WTC11 (cell line): Measurements from ENCODE around the gene HS6ST1. TPM values are rescaled to one million over a fixed set of nuclear protein-coding genes. Genes with fewer than 3 reads are reported as not detected.

Experiments used
- ATAC-seq: fragments of 200-7000 bp; cut with Tn5 transposase; 2 replicates; pipeline ENCODE4 v1.10.0; 2021; ENCODE audit warnings: mild to moderate bottlenecking, moderate library complexity
- CTCF ChIA-PET: fragments of 300-600 bp; sonication (Branson Sonifier 250); formaldehyde crosslinking; loops from one replicate; lab custom pipeline; 2021; ENCODE audit warnings: antibody characterized with exemption; lab: Charles Lee
- POLR2A ChIA-PET: fragments of 350-600 bp; sonication (Branson Sonifier 250); formaldehyde crosslinking; loops from one replicate; lab custom pipeline; 2021; ENCODE audit warnings: antibody characterized with exemption; lab: Charles Lee
- DNase-seq: peaks from one replicate; pipeline ENCODE4 v3.0.0; 2021; ENCODE audit warnings: low spot score
- H3K27ac Mint-ChIP-seq: 2 replicates; pipeline ENCODE4 v1.8.0; 2021; ENCODE audit warnings: mixed read lengths
- H3K27me3 Mint-ChIP-seq: 2 replicates; pipeline ENCODE4 v1.8.0; 2021; ENCODE audit warnings: low read depth, mild to moderate bottlenecking, moderate library complexity, mixed read lengths
- H3K36me3 Mint-ChIP-seq: 2 replicates; pipeline ENCODE4 v1.8.0; 2021; ENCODE audit warnings: mixed read lengths
- H3K4me1 Mint-ChIP-seq: 2 replicates; pipeline ENCODE4 v1.8.0; 2022; ENCODE audit warnings: mixed read lengths
- H3K4me3 Mint-ChIP-seq: 2 replicates; pipeline ENCODE4 v1.8.0; 2021; ENCODE audit warnings: mild to moderate bottlenecking, moderate library complexity, mixed read lengths
- H3K9me3 Mint-ChIP-seq: 2 replicates; pipeline ENCODE4 v1.8.0; 2021; ENCODE audit warnings: mixed read lengths
- ARID4B ChIP-seq: sonication (generic); formaldehyde crosslinking; IDR thresholded peaks from 2 replicates; pipeline ENCODE4 v1.8.0; 2023; ENCODE audit warnings: missing genetic modification reagents, mild to moderate bottlenecking, borderline replicate concordance
- ATF1 ChIP-seq: sonication (generic); formaldehyde crosslinking; IDR thresholded peaks from 2 replicates; pipeline ENCODE4 v1.8.1; 2023; ENCODE audit warnings: mild to moderate bottlenecking, moderate library complexity, missing genetic modification reagents
- CBFB ChIP-seq: sonication (generic); formaldehyde crosslinking; IDR thresholded peaks from 2 replicates; pipeline ENCODE4 v1.8.1; 2022; ENCODE audit warnings: mild to moderate bottlenecking, low read depth, missing genetic modification reagents
- CREM ChIP-seq: sonication (generic); formaldehyde crosslinking; IDR thresholded peaks from 2 replicates; pipeline ENCODE4 v1.8.1; 2022; ENCODE audit warnings: mild to moderate bottlenecking, missing genetic modification reagents, moderate library complexity
- EMX1 ChIP-seq: fragments of 250-450 bp; sonication (Bioruptor Pico); IDR thresholded peaks from 2 replicates; pipeline ENCODE4 v1.8.0; 2021; ENCODE audit warnings: mild to moderate bottlenecking
- ESRRA ChIP-seq: sonication (generic); formaldehyde crosslinking; IDR thresholded peaks from 2 replicates; pipeline ENCODE4 v1.8.1; 2022; ENCODE audit warnings: mild to moderate bottlenecking, missing genetic modification reagents, borderline replicate concordance
- FOXJ3 ChIP-seq: sonication (generic); formaldehyde crosslinking; IDR thresholded peaks from 2 replicates; pipeline ENCODE4 v1.9.0; 2021; ENCODE audit warnings: missing genetic modification reagents, mild to moderate bottlenecking, borderline replicate concordance
- FOXP1 ChIP-seq: sonication (generic); formaldehyde crosslinking; IDR thresholded peaks from 2 replicates; pipeline ENCODE4 v1.8.0; 2022; ENCODE audit warnings: missing genetic modification reagents, mild to moderate bottlenecking, moderate library complexity, borderline replicate concordance
- FOXP4 ChIP-seq: sonication (generic); formaldehyde crosslinking; IDR thresholded peaks from 2 replicates; pipeline ENCODE4 v1.8.0; 2022; ENCODE audit warnings: mild to moderate bottlenecking, missing genetic modification reagents
- GTF2I ChIP-seq: fragments of 250-450 bp; sonication (Bioruptor Pico); conservative IDR thresholded peaks from 2 replicates; pipeline ENCODE4 v1.4.0; 2021; ENCODE audit warnings: mild to moderate bottlenecking
- MXD4 ChIP-seq: fragments of 250-450 bp; sonication (Bioruptor Pico); IDR thresholded peaks from 2 replicates; pipeline ENCODE4 v1.8.0; 2021; ENCODE audit warnings: mild to moderate bottlenecking, moderate library complexity, borderline replicate concordance
- MYBL2 ChIP-seq: sonication (generic); formaldehyde crosslinking; IDR thresholded peaks from 2 replicates; pipeline ENCODE4 v1.8.1; 2023; ENCODE audit warnings: mild to moderate bottlenecking, moderate library complexity, missing genetic modification reagents
- NFE2L1 ChIP-seq: sonication (generic); formaldehyde crosslinking; IDR thresholded peaks from 2 replicates; pipeline ENCODE4 v1.8.1; 2023; ENCODE audit warnings: missing genetic modification reagents
- NR3C1 ChIP-seq: sonication (generic); formaldehyde crosslinking; conservative IDR thresholded peaks from 2 replicates; pipeline ENCODE4 v1.8.1; 2023; ENCODE audit warnings: low read depth, mild to moderate bottlenecking, missing genetic modification reagents
- PREB ChIP-seq: sonication (generic); formaldehyde crosslinking; IDR thresholded peaks from 2 replicates; pipeline ENCODE4 v1.8.1; 2022; ENCODE audit warnings: mild to moderate bottlenecking, missing genetic modification reagents, moderate library complexity, borderline replicate concordance
- RELA ChIP-seq: sonication (generic); formaldehyde crosslinking; IDR thresholded peaks from 2 replicates; pipeline ENCODE4 v1.8.1; 2022; ENCODE audit warnings: missing genetic modification reagents, mild to moderate bottlenecking, borderline replicate concordance
- RORB ChIP-seq: fragments of 250-450 bp; sonication (Bioruptor Pico); IDR thresholded peaks from 2 replicates; pipeline ENCODE4 v1.9.0; 2021; ENCODE audit warnings: mild to moderate bottlenecking
- STAT6 ChIP-seq: sonication (generic); formaldehyde crosslinking; conservative IDR thresholded peaks from 2 replicates; pipeline ENCODE4 v1.8.1; 2023; ENCODE audit warnings: mild to moderate bottlenecking, low read depth, missing genetic modification reagents, moderate library complexity
- ZNF219 ChIP-seq: sonication (generic); formaldehyde crosslinking; IDR thresholded peaks from 2 replicates; pipeline ENCODE4 v1.8.0; 2023; ENCODE audit warnings: missing genetic modification reagents, mild to moderate bottlenecking, borderline replicate concordance
- ZNF232 ChIP-seq: sonication (generic); formaldehyde crosslinking; IDR thresholded peaks from 2 replicates; pipeline ENCODE4 v1.8.0; 2022; ENCODE audit warnings: mild to moderate bottlenecking, missing genetic modification reagents
- total RNA-seq: library from RNA; stranded (reverse); gene quantifications from 3 replicates; pipeline ENCODE4 v1.2.3, GENCODE V29; 2021
- TF ChIP-seq, protein P1 (sequence below): sonication (generic); formaldehyde crosslinking; IDR thresholded peaks from 2 replicates; pipeline ENCODE4 v1.8.0; 2022; ENCODE audit warnings: missing genetic modification reagents
- TF ChIP-seq, protein P2 (sequence below): sonication (generic); formaldehyde crosslinking; IDR thresholded peaks from 2 replicates; pipeline ENCODE4 v1.8.1; 2023; ENCODE audit warnings: mild to moderate bottlenecking, missing genetic modification reagents

HS6ST1 gene
- total RNA-seq, 1 experiment from 2014 or later, result 55.5 TPM

- ChIA-PET CTCF (no interaction called here), POLR2A (no interaction called here)
- TF ChIP-seq CREM (CRISPR knock-in tag), result no peak
- TF ChIP-seq NR3C1, result no peak
- no peak for TF ChIP-seq ZNF219 (CRISPR knock-in tag)
- TF ChIP-seq FOXJ3 (CRISPR knock-in tag), result no peak
- TF ChIP-seq MXD4 (CRISPR knock-in tag), result no peak
- TF ChIP-seq NFE2L1 (CRISPR knock-in tag), result no peak
- no peak for TF ChIP-seq RORB
- TF ChIP-seq ZNF232, result no peak
- TF ChIP-seq ATF1 (CRISPR knock-in tag), result no peak
- TF ChIP-seq RELA (CRISPR knock-in tag), result no peak
- no peak for TF ChIP-seq CBFB (CRISPR knock-in tag)
- no peak for TF ChIP-seq PREB
- no peak for TF ChIP-seq FOXP1
- no peak for TF ChIP-seq EMX1 (CRISPR knock-in tag)
- no peak for TF ChIP-seq ESRRA (CRISPR knock-in tag)
- no peak for TF ChIP-seq GTF2I (CRISPR knock-in tag)
- no peak for TF ChIP-seq ARID4B
- no peak for TF ChIP-seq MYBL2 (CRISPR knock-in tag)
- TF ChIP-seq STAT6 (CRISPR knock-in tag), result no peak
- H3K27ac Mint-ChIP-seq, result no peak overlapping the region
- ATAC-seq (no peak), DNase-seq (no peak)
- no peak overlapping the region for H3K4me3 Mint-ChIP-seq
- no peaks in the 10 kb centered on the region for H3K36me3 Mint-ChIP-seq
- H3K4me1 Mint-ChIP-seq, result peaks cover 3% of the 10 kb centered on the region; the same call in 1 of the 2 replicates
- peaks cover 10% of the 10 kb centered on the region for H3K9me3 Mint-ChIP-seq
- H3K27me3 Mint-ChIP-seq, result peaks cover 25% of the 10 kb centered on the region
These were observed 89.8 kb downstream of the HS6ST1 start for GRCh38 chr2:128228894-128229293.

- POLR2A ChIA-PET, result no interaction called here
- TF ChIP-seq, protein P1, sequence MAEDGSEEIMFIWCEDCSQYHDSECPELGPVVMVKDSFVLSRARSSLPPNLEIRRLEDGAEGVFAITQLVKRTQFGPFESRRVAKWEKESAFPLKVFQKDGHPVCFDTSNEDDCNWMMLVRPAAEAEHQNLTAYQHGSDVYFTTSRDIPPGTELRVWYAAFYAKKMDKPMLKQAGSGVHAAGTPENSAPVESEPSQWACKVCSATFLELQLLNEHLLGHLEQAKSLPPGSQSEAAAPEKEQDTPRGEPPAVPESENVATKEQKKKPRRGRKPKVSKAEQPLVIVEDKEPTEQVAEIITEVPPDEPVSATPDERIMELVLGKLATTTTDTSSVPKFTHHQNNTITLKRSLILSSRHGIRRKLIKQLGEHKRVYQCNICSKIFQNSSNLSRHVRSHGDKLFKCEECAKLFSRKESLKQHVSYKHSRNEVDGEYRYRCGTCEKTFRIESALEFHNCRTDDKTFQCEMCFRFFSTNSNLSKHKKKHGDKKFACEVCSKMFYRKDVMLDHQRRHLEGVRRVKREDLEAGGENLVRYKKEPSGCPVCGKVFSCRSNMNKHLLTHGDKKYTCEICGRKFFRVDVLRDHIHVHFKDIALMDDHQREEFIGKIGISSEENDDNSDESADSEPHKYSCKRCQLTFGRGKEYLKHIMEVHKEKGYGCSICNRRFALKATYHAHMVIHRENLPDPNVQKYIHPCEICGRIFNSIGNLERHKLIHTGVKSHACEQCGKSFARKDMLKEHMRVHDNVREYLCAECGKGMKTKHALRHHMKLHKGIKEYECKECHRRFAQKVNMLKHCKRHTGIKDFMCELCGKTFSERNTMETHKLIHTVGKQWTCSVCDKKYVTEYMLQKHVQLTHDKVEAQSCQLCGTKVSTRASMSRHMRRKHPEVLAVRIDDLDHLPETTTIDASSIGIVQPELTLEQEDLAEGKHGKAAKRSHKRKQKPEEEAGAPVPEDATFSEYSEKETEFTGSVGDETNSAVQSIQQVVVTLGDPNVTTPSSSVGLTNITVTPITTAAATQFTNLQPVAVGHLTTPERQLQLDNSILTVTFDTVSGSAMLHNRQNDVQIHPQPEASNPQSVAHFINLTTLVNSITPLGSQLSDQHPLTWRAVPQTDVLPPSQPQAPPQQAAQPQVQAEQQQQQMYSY (CRISPR knock-in tag), result no peak
- no peak for TF ChIP-seq FOXP4 (CRISPR knock-in tag)
- TF ChIP-seq, protein P2, sequence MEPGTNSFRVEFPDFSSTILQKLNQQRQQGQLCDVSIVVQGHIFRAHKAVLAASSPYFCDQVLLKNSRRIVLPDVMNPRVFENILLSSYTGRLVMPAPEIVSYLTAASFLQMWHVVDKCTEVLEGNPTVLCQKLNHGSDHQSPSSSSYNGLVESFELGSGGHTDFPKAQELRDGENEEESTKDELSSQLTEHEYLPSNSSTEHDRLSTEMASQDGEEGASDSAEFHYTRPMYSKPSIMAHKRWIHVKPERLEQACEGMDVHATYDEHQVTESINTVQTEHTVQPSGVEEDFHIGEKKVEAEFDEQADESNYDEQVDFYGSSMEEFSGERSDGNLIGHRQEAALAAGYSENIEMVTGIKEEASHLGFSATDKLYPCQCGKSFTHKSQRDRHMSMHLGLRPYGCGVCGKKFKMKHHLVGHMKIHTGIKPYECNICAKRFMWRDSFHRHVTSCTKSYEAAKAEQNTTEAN (CRISPR knock-in tag), result no peak
These were observed 90.8 kb downstream of the HS6ST1 start for GRCh38 chr2:128227862-128228261.

More at GRCh38 chr2:128227862-128228261, 90.8 kb downstream of the HS6ST1 start:
- Mint-ChIP-seq H3K27ac (no peak overlapping the region), H3K36me3 (no peaks in the 10 kb centered on the region), H3K4me3 (no peak overlapping the region), H3K27me3 (peaks cover 22% of the 10 kb centered on the region), H3K4me1 (no peaks in the 10 kb centered on the region), H3K9me3 (peaks cover 10% of the 10 kb centered on the region)
- ATAC-seq (no peak), DNase-seq (no peak)
- CTCF ChIA-PET, result interaction anchor here (0.6 kb wide), 1 partner anchor 508 kb away, joined by 3 read pairs; no protein-coding TSS in a partner anchor
